ENCODE results near the gene GABRR1. TPM values are rescaled to one million over a fixed set of nuclear protein-coding genes. Genes with fewer than 3 reads are reported as not detected.

The GABRR1 gene
- total RNA-seq, 1 donor from 2014 or later, result not detected

Other genes with a start within 250 kb of the GABRR1 start
- gene PNRC1, start 136.6 kb downstream of the GABRR1 start, total RNA-seq, result 60.7 and 66.0 TPM in 2 replicates
- gene SRSF12, start 99.3 kb downstream of the GABRR1 start, total RNA-seq, result 0.07 and 0.09 TPM in 2 replicates
- gene PM20D2, start 71.3 kb downstream of the GABRR1 start, total RNA-seq, result 14.8 and 15.3 TPM in 2 replicates
- gene GABRR2, start 97.9 kb upstream of the GABRR1 start, total RNA-seq, result 0.34 and 0.78 TPM in 2 replicates
- gene UBE2J1, start 135.4 kb upstream of the GABRR1 start, total RNA-seq, result 34.4 and 34.8 TPM in 2 replicates
- 6.3 and 7.2 TPM in 2 replicates for gene RRAGD, start 194.9 kb upstream of the GABRR1 start, total RNA-seq
- gene ANKRD6, start 215.8 kb upstream of the GABRR1 start, total RNA-seq, result 2.2 TPM in 2 replicates

Measured in activated T-helper 2 cell treated with anti-CD3 and anti-CD28 coated beads, Interferon-gamma antibody, Interleukin-2, Interleukin-4, amounts not matched to agents 10 μg/mL and 5 μg/mL and 100 μg/mL, durations not matched to agents 14 hours and 24 hours and 36 hours (primary cell).